ENCODE measurements around the gene LPP.

Gene LPP

DNA sequence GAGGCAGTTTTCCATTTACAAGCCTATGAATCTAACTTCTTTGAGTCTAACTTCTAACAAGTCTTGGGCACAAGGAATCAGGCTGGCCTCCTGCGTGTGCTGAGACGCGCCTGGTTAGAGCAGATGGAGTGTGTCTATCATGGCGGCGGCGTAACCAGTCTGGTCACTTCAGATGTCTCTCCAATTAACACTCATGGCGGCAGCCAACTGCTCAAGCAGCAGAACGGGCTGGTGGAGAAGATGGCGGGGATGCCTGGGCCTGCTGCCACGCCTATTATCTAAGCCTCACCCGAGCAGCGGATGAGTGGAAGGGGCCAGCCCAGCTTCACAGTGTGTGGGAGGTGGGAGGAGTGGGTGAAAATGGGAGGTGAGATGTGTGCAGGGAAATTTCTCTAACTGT, 771.4 kb downstream of the LPP start:
- TF ChIP-seq, protein P1, sequence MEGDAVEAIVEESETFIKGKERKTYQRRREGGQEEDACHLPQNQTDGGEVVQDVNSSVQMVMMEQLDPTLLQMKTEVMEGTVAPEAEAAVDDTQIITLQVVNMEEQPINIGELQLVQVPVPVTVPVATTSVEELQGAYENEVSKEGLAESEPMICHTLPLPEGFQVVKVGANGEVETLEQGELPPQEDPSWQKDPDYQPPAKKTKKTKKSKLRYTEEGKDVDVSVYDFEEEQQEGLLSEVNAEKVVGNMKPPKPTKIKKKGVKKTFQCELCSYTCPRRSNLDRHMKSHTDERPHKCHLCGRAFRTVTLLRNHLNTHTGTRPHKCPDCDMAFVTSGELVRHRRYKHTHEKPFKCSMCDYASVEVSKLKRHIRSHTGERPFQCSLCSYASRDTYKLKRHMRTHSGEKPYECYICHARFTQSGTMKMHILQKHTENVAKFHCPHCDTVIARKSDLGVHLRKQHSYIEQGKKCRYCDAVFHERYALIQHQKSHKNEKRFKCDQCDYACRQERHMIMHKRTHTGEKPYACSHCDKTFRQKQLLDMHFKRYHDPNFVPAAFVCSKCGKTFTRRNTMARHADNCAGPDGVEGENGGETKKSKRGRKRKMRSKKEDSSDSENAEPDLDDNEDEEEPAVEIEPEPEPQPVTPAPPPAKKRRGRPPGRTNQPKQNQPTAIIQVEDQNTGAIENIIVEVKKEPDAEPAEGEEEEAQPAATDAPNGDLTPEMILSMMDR (IDR thresholded peaks at IDR 0.05; ENCODE audit: control extremely low read depth, extremely low read depth, low read depth, missing control alignments) = no peak
- CTCF ChIA-PET = interaction anchor here (1.3 kb wide), 1 partner anchor 1185 kb away, joined by 3 read pairs; no protein-coding TSS in a partner anchor
- no peak for DNase-seq (ENCODE audit: extremely low spot score)
- POLR2A ChIA-PET = no interaction called here

DNA sequence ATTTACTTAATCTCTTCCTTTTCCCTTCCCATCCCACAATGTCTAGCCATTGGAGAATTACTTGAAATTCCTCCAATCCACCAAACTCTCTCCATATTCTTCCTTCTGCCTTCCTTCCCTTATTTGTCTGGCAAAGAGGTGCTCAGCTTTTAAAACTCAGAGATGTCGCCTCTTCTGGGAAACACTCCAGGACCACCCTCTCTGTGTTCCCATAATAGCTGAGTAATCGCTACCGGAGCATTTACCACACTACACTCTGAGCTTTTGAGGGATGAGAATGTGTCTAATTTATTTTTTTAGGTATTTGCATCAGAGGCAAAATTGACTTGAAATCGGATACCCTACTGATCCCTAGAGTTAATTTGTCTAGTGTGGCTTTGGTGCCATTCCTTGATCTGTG, 772.2 kb downstream of the LPP start:
- DNase-seq (ENCODE audit: extremely low spot score) = no peak
- TF ChIP-seq, protein P1 (IDR thresholded peaks at IDR 0.05; ENCODE audit: control extremely low read depth, extremely low read depth, low read depth, missing control alignments) = no peak
- ChIA-PET CTCF (no interaction called here), POLR2A (no interaction called here)

DNA sequence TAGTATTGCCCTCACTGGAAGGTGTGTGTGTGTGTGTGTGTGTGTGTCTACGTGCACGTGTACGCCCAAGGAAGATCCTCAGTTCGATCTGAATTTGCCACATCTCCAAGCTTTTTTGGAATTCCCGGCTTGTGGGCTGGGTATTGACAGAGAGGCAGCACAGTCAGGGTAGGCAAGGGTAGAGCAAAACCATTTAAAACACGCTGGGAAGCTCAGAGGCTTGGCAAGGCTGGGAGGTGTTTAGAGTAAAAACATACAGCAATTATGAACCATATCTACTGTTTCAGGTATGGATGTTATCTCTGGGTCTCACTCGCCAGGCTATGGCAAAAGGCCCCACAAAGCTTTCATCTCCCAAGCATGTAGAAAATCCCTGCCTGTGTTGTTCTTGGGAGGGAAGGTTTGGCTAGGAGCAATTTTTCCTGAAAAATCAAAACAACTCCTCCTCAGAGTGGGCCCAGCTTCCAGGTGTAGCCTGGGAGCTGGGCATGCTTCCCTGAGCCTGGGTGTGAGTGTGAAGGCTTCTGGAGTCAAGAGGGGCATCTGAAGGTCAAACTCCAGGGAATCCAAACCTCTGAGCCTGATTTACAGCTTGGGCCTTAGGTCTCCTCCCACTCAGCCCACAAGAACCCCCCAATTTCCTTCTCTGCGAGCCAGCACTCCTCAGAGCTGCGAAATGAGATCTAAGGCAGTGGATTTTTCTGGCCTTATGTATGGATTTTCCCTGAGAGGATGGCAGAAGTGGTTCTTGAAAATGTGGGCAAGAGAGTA, 773.0 kb downstream of the LPP start:
- POLR2A ChIA-PET = no interaction called here
- CTCF ChIA-PET = interaction anchor here (1.1 to 1.5 kb wide), 2 partner anchors 29 to 1187 kb away, joined by 4 read pairs; no protein-coding TSS in a partner anchor
- DNase-seq (ENCODE audit: extremely low spot score) = no peak
- TF ChIP-seq, protein P1 (IDR thresholded peaks at IDR 0.05; ENCODE audit: control extremely low read depth, extremely low read depth, low read depth, missing control alignments) = no peak

DNA sequence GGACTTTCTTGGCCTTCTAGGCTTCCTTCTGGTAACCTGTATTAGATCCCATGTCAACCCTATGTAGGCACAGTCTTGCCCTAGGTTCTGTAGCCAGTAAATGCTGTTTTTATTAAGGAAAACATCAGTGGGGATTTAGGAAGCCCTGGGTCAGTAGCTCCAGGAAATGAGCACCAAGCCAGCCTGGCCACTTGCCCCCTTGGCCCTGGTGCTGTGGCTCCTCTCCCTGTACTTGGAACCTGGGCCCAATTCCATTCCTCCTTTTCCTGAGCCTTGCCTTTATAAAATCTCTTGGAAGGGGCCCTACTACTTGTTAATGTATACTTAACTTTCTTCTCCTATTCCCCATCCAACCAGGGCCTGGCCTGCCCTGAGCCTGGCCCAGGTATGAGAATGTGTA, 774.0 kb downstream of the LPP start:
- TF ChIP-seq, protein P1 (IDR thresholded peaks at IDR 0.05; ENCODE audit: control extremely low read depth, extremely low read depth, low read depth, missing control alignments) = no peak
- ChIA-PET CTCF (interaction anchor here (1.1 to 1.5 kb wide), 2 partner anchors 28 to 1188 kb away, joined by 4 read pairs; no protein-coding TSS in a partner anchor), POLR2A (no interaction called here)
- DNase-seq (ENCODE audit: extremely low spot score) = no peak

DNA sequence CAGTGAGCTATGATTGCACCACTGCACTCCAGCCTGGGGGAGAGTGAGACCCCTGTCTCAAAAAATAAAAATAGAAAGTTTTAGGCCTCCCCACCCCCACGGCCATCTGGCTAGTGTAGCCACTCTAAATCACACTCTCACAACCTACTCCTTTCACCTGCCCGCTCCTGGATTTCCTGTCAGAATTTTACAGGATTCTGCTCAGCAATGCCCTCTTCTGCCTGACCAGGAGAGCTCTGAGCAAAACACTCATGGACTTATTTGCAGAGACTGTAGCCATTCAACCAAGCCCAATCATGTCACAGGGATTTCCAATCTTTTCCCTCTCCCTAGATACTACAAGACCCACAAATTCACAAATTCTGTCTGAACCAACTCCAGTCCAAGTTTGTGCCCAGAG, 775.2 kb downstream of the LPP start:
- ChIA-PET CTCF (interaction anchor here (1.2 kb wide), 1 partner anchor 8 kb away, joined by 3 read pairs; no protein-coding TSS in a partner anchor), POLR2A (no interaction called here)
- no peak for DNase-seq (ENCODE audit: extremely low spot score)
- TF ChIP-seq, protein P1 (IDR thresholded peaks at IDR 0.05; ENCODE audit: control extremely low read depth, extremely low read depth, low read depth, missing control alignments) = no peak

DNA sequence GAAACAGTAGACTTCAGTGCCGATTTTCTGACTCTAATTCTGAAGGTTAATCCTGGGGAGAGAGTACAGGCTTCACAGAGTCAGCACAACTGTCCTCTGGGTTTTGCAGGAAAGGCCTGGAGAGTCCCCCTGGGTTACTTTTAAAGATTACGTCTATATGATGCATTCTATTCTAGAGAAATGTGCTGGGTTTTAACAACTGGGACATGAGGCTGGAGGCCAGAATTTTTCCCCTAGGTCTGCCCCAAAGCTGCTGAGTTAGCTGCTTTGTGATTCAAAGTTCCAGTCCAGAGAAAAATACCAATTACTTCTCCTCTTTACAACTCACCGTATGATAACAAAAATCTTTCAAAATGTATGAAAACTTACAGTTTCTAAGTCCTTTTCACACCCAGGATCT, 777.1 kb downstream of the LPP start:
- ChIA-PET POLR2A (no interaction called here), CTCF (interaction anchor here (2.0 kb wide), 1 partner anchor 1190 kb away, joined by 7 read pairs; no protein-coding TSS in a partner anchor)
- DNase-seq (ENCODE audit: extremely low spot score) = no peak
- TF ChIP-seq, protein P1 (IDR thresholded peaks at IDR 0.05; ENCODE audit: control extremely low read depth, extremely low read depth, low read depth, missing control alignments) = no peak
